Keratinocyte (primary cell): ENCODE data around the gene ZSWIM7. TPM values are rescaled to one million over a fixed set of nuclear protein-coding genes. Genes with fewer than 3 reads are reported as not detected.

Source experiments
- DNase-seq: peaks from one replicate; pipeline ENCODE4 v3.0.0-alpha.2; 2011; ENCODE audit warnings: low read depth, missing footprints, low spot score
- FAIRE-seq: peaks from 2 replicates; lab custom pipeline; 2011; peaks lifted over from hg19 to GRCh38; lab: Jason Lieb, UNC
- H2AFZ ChIP-seq: 2 replicates; pipeline ENCODE4 v1.6.0; 2012; ENCODE audit warnings: low read length, control low read depth, inconsistent platforms; ENCODE audit not compliant: control insufficient read depth
- H3K27ac ChIP-seq: 2 replicates; pipeline ENCODE4 v1.5.1; 2011; ENCODE audit warnings: low read length; ENCODE audit not compliant: control insufficient read depth, insufficient read depth
- H3K27me3 ChIP-seq: 3 replicates; pipeline ENCODE4 v1.6.0; 2011; ENCODE audit warnings: low read length; ENCODE audit not compliant: control insufficient read depth, insufficient read depth; ENCODE audit errors: extremely low read depth
- H3K36me3 ChIP-seq, 2 experiments: 2 replicates in 1 of 2; 3 replicates in 1 of 2; pipeline ENCODE4 v1.5.1; 2011; ENCODE audit warnings: low read length in 2 of 2, mild to moderate bottlenecking in 1 of 2; ENCODE audit not compliant: control insufficient read depth in 2 of 2, insufficient read depth in 2 of 2; ENCODE audit errors: extremely low read depth in 1 of 2
- H3K4me1 ChIP-seq: 3 replicates; pipeline ENCODE4 v1.5.1; 2011; ENCODE audit warnings: low read length; ENCODE audit not compliant: control insufficient read depth, insufficient read depth; ENCODE audit errors: extremely low read depth
- H3K4me2 ChIP-seq: 3 replicates; pipeline ENCODE4 v1.6.0; 2011; ENCODE audit warnings: low read depth, low read length; ENCODE audit not compliant: control insufficient read depth, insufficient read depth; ENCODE audit errors: extremely low read depth
- H3K4me3 ChIP-seq, 3 experiments: fragments of 200-600 bp in 1 of 3; sonication (generic) in 1 of 3; 2 replicates in 2 of 3; 3 replicates in 1 of 3; pipeline ENCODE4 v1.5.1; 2011 to 2016; ENCODE audit warnings: low read length in 3 of 3, mild to moderate bottlenecking in 3 of 3, control low read depth in 2 of 3, inconsistent platforms in 1 of 3, low read depth in 1 of 3, mixed read lengths in 1 of 3, mixed run types in 1 of 3, moderate library complexity in 1 of 3; ENCODE audit not compliant: control insufficient read depth in 2 of 3, insufficient read depth in 2 of 3; ENCODE audit errors: extremely low read depth in 1 of 3
- H3K79me2 ChIP-seq: 2 replicates; pipeline ENCODE4 v1.6.0; 2012; ENCODE audit warnings: low read length; ENCODE audit not compliant: control insufficient read depth, insufficient read depth
- H3K9ac ChIP-seq: 3 replicates; pipeline ENCODE4 v1.6.0; 2011; ENCODE audit warnings: low read length; ENCODE audit not compliant: control insufficient read depth, insufficient read depth; ENCODE audit errors: extremely low read depth
- H3K9me1 ChIP-seq: 3 replicates; pipeline ENCODE4 v1.6.0; 2011; ENCODE audit warnings: low read length; ENCODE audit not compliant: control insufficient read depth, insufficient read depth; ENCODE audit errors: extremely low read depth
- H3K9me3 ChIP-seq: 2 replicates; pipeline ENCODE4 v1.5.1; 2012; ENCODE audit warnings: low read depth, low read length; ENCODE audit not compliant: control insufficient read depth
- H4K20me1 ChIP-seq: 3 replicates; pipeline ENCODE4 v1.6.0; 2011; ENCODE audit warnings: low read length; ENCODE audit not compliant: control insufficient read depth, insufficient read depth; ENCODE audit errors: extremely low read depth
- EZH2 ChIP-seq: IDR thresholded peaks from one replicate; pipeline ENCODE4 v1.6.1; 2012; ENCODE audit warnings: inconsistent platforms, mild to moderate bottlenecking, low read length, moderate library complexity
- dilution Hi-C: fragments of 300-500 bp; cut with MboI; formaldehyde crosslinking; loops from one replicate; pipeline ENCODE4 v1.7.0; 2020; ENCODE audit warnings: low sequenced_read_pairs; ENCODE audit not compliant: extremely low pct_ligation_motif_present
- polyA plus RNA-seq, 5 experiments: library from polyadenylated mRNA; depleted of rRNA in 3 of 5; stranded (reverse) in 3 of 5; stranded (forward) in 1 of 5; unstranded in 1 of 5; fragments of >200 nt; gene quantifications; 1 replicate in 1 of 5; 2 replicates in 3 of 5; 3 replicates in 1 of 5; pipeline versions ENCODE4 v1.2.1 to v1.2.3, GENCODE V29; 2011 to 2012; ENCODE audit warnings: missing spikeins in 2 of 5, low read depth in 1 of 5, low replicate concordance in 1 of 5
- TF ChIP-seq, protein P1 (sequence below), 3 experiments: IDR thresholded peaks in 1 of 3; conservative IDR thresholded peaks in 1 of 3; optimal IDR thresholded peaks in 1 of 3; 2 replicates in 2 of 3; 3 replicates in 1 of 3; pipeline versions ENCODE3 to v1.5.1; 2011; ENCODE audit warnings: low read length in 3 of 3, mild to moderate bottlenecking in 3 of 3, moderate library complexity in 2 of 3, control low read depth in 1 of 3, inconsistent platforms in 1 of 3; ENCODE audit not compliant: insufficient read depth in 2 of 3; ENCODE audit errors: extremely low read depth in 1 of 3

Gene ZSWIM7
- polyA plus RNA-seq, 1 donor (not counting 4 experiments of a cell fraction or from before 2014, with no cell fraction given) = 47.1 TPM

GRCh38 chr17:15952916-15953790 is 46.4 kb downstream of the ZSWIM7 start:
- H3K36me3 ChIP-seq = peaks cover 2 to 30% of the 10 kb centered on the region in 2 experiments
- H3K9me1 ChIP-seq = no peaks in the 10 kb centered on the region
- FAIRE-seq (no peak), DNase-seq (no peak)
- peak overlapping the region; percentile 29 for H3K27ac ChIP-seq
- H3K9me3 ChIP-seq = no peaks in the 10 kb centered on the region
- no peak overlapping the region for H3K4me3 ChIP-seq
- H3K27me3 ChIP-seq = no peaks in the 10 kb centered on the region
- no peak overlapping the region for H3K4me2 ChIP-seq
- TF ChIP-seq EZH2 = no peak
- TF ChIP-seq, protein P1, sequence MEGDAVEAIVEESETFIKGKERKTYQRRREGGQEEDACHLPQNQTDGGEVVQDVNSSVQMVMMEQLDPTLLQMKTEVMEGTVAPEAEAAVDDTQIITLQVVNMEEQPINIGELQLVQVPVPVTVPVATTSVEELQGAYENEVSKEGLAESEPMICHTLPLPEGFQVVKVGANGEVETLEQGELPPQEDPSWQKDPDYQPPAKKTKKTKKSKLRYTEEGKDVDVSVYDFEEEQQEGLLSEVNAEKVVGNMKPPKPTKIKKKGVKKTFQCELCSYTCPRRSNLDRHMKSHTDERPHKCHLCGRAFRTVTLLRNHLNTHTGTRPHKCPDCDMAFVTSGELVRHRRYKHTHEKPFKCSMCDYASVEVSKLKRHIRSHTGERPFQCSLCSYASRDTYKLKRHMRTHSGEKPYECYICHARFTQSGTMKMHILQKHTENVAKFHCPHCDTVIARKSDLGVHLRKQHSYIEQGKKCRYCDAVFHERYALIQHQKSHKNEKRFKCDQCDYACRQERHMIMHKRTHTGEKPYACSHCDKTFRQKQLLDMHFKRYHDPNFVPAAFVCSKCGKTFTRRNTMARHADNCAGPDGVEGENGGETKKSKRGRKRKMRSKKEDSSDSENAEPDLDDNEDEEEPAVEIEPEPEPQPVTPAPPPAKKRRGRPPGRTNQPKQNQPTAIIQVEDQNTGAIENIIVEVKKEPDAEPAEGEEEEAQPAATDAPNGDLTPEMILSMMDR (optimal IDR thresholded peaks at IDR 0.05 in 1 of 3, IDR thresholded peaks at IDR 0.05 in 1 of 3, conservative IDR thresholded peaks at IDR 0.05 in 1 of 3; ENCODE audit: extremely low read depth in 1 of 3, insufficient read depth in 2 of 3, low read length in 3 of 3) = no peak
- dilution Hi-C loops = no loop called here
- H3K9ac ChIP-seq = no peak overlapping the region
- H4K20me1 ChIP-seq = no peaks in the 10 kb centered on the region
- no peak overlapping the region for H2AFZ ChIP-seq
- peaks cover 61% of the 10 kb centered on the region for H3K4me1 ChIP-seq
- H3K79me2 ChIP-seq = peaks cover 87% of the 10 kb centered on the region

GRCh38 chr17:15952048-15952532 is 47.4 kb downstream of the ZSWIM7 start:
- Histone ChIP-seq H3K9me3 (no peaks in the 10 kb centered on the region), H3K9ac (peak overlapping the region; percentile 9), H3K4me2 (no peak overlapping the region), H3K9me1 (no peaks in the 10 kb centered on the region), H3K4me3 (no peak overlapping the region), H3K36me3 (peaks cover 2 to 27% of the 10 kb centered on the region in 2 experiments), H3K27me3 (no peaks in the 10 kb centered on the region), H3K79me2 (peaks cover 88% of the 10 kb centered on the region), H4K20me1 (no peaks in the 10 kb centered on the region), H3K27ac (no peak overlapping the region), H2AFZ (no peak overlapping the region), H3K4me1 (peaks cover 61% of the 10 kb centered on the region)
- DNase-seq (no peak), FAIRE-seq (no peak)
- TF ChIP-seq, protein P1 (optimal IDR thresholded peaks at IDR 0.05 in 1 of 3, IDR thresholded peaks at IDR 0.05 in 1 of 3, conservative IDR thresholded peaks at IDR 0.05 in 1 of 3; ENCODE audit: extremely low read depth in 1 of 3, insufficient read depth in 2 of 3, low read length in 3 of 3) = no peak
- TF ChIP-seq EZH2 = no peak
- dilution Hi-C loops = no loop called here
